Endodermal cell (in vitro differentiated cells): ENCODE data around the gene TMEM132A. TPM values are rescaled to one million over a fixed set of nuclear protein-coding genes. Genes with fewer than 3 reads are reported as not detected.

ENCODE experiments used
- DNase-seq: peaks from one replicate; pipeline ENCODE4 v3.0.0-alpha.2; 2017
- H3K27ac ChIP-seq: 2 replicates; pipeline ENCODE4 v1.5.1; 2013; ENCODE audit warnings: mild to moderate bottlenecking, low read depth, low read length, moderate library complexity
- H3K27me3 ChIP-seq: 2 replicates; pipeline ENCODE4 v1.6.1; 2013; ENCODE audit warnings: mild to moderate bottlenecking, low read length, moderate library complexity; ENCODE audit not compliant: insufficient read depth, control insufficient read depth, poor library complexity, severe bottlenecking
- H3K36me3 ChIP-seq: 2 replicates; pipeline ENCODE4 v1.7.0; 2013; ENCODE audit warnings: mild to moderate bottlenecking, low read length, moderate library complexity; ENCODE audit not compliant: control insufficient read depth, insufficient read depth
- H3K4me1 ChIP-seq: one replicate; pipeline ENCODE4 v1.7.0; 2013; ENCODE audit warnings: low read length; ENCODE audit not compliant: control insufficient read depth, insufficient read depth
- H3K4me3 ChIP-seq: 2 replicates; pipeline ENCODE4 v1.5.1; 2013; ENCODE audit warnings: mild to moderate bottlenecking, low read length, moderate library complexity
- H3K9ac ChIP-seq: 2 replicates; pipeline ENCODE4 v1.6.1; 2013; ENCODE audit warnings: mild to moderate bottlenecking, low read length, moderate library complexity; ENCODE audit not compliant: poor library complexity, severe bottlenecking; ENCODE audit errors: extremely low read depth
- H3K9me3 ChIP-seq: 2 replicates; pipeline ENCODE4 v1.6.1; 2013; ENCODE audit warnings: mild to moderate bottlenecking, low read length, moderate library complexity; ENCODE audit not compliant: control insufficient read depth
- H3K27ac Mint-ChIP-seq: 2 replicates; pipeline ENCODE4 v1.8.0; 2020; ENCODE audit warnings: mixed read lengths
- H3K27me3 Mint-ChIP-seq: 2 replicates; pipeline ENCODE4 v1.8.0; 2021; ENCODE audit warnings: mild to moderate bottlenecking, mixed read lengths; ENCODE audit not compliant: insufficient read depth
- H3K36me3 Mint-ChIP-seq: 2 replicates; pipeline ENCODE4 v1.8.0; 2020; ENCODE audit warnings: low read depth, mixed read lengths
- H3K4me1 Mint-ChIP-seq: 2 replicates; pipeline ENCODE4 v1.8.0; 2020; ENCODE audit warnings: mixed read lengths
- H3K4me3 Mint-ChIP-seq: 2 replicates; pipeline ENCODE4 v1.8.0; 2020; ENCODE audit warnings: mild to moderate bottlenecking, moderate library complexity, mixed read lengths
- H3K9me3 Mint-ChIP-seq: 2 replicates; pipeline ENCODE4 v1.8.0; 2020; ENCODE audit warnings: mild to moderate bottlenecking, mixed read lengths
- CTCF ChIP-seq: fragments of 200-600 bp; sonication (generic); conservative IDR thresholded peaks from 2 replicates; pipeline ENCODE4 v1.5.0; 2021; ENCODE audit warnings: antibody characterized with exemption, mild to moderate bottlenecking
- WGBS, 2 experiments: methylation state at CpG; one replicate each; pipeline versions ENCODE4 v1.1.5 to v1.1.7; 2013; ENCODE audit warnings: missing lambda C conversion rate in 2 of 2, mixed read lengths in 1 of 2; ENCODE audit not compliant: insufficient coverage in 1 of 2, insufficient read length in 1 of 2; 5-methylcytosine and 5-hydroxymethylcytosine counted together
- total RNA-seq, 2 donors: library from RNA; stranded (reverse); fragmentation: NEBNext Ultra II Directional in 1 of 2; extraction: Animal tissue kit (Norgen Biotek cat#: 25700) in 1 of 2; gene quantifications; 2 replicates in 1 of 2; 3 replicates in 1 of 2; pipeline ENCODE4 v1.2.1, GENCODE V29; 2021

TMEM132A gene
- total RNA-seq, 2 donors from 2014 or later, result 135 to 140 TPM

DNA sequence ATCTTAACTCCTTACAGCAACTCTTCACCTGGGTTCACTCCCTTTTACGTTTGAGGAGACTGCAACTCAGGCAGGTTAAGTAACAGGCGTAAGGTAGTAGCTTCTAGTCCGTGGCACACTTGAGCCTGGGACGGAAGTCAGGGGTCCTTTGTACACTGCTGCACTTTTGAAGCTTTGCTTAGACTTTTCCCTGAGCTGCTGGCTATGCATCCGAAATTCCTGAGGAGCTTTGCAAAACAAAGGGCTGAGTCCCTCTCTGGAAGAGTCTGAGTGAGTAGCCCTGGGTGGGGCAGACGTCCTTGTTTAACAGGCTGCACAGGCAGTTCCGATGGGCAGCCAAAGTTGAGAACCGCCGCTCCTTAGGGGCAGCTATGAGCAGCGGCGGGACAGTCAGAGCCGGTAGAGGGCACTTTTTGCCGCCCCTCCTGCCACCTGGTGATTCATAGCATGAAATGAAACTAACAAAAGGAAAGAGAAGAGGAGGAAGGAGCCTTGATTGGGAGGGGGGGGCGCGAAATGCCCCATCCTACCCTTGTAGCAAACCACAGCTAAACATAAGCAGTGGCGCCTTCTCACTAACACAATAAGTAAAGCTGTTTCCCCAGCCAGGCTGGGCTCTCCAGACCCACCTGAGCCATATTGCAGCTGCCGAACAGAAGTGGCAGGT lies 8.9 kb upstream of the TMEM132A start:
- H3K9me3 Mint-ChIP-seq, result no peaks in the 10 kb centered on the region
- H3K27ac Mint-ChIP-seq, result peak overlapping the region; percentile 88
- Histone ChIP-seq H3K4me1 (peaks cover 12% of the 10 kb centered on the region), H3K27me3 (peaks cover 1% of the 10 kb centered on the region), H3K36me3 (peaks cover 11% of the 10 kb centered on the region), H3K9me3 (no peaks in the 10 kb centered on the region), H3K9ac (peak overlapping the region; percentile 78), H3K4me3 (peak overlapping the region; percentile 92), H3K27ac (peak overlapping the region; percentile 56)
- peak; percentile 88 for DNase-seq
- peaks cover 12% of the 10 kb centered on the region for H3K36me3 Mint-ChIP-seq
- TF ChIP-seq CTCF, result peak; percentile 55
- peaks cover 49% of the 10 kb centered on the region for H3K4me1 Mint-ChIP-seq
- H3K27me3 Mint-ChIP-seq, result peaks cover 21% of the 10 kb centered on the region
- WGBS, 2 experiments, result 10 to 11% methylated on average over 15 of the region's 17 CpGs
- peak overlapping the region; percentile 84 for H3K4me3 Mint-ChIP-seq

DNA sequence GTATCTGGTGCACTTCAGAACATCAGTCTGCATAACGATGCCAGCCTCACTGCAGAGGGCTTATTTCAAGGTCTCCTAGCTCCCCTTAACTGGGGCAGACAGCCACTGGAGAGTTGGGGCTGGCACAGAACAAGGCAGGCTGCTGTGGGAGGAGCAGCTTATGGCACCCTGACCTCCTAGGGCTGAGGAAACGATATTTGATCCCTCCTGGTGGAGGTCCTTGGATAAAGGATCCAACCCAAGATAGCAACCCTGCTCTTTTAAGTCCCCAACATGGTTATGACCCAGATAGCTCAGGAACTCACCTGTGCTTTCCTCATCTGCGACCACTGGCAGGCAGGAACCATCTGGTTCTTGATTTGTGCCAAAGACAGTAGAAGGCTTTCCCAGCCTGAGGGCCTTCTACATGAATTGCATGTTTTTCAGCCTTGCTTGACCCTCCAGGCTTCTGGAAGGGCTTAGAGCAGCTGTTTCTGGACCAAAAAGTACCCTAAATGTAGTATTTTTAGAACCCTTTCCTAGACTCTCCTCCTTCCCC lies 7.5 kb upstream of the TMEM132A start:
- Histone ChIP-seq H3K27me3 (no peaks in the 10 kb centered on the region), H3K27ac (no peak overlapping the region), H3K36me3 (peaks cover 25% of the 10 kb centered on the region), H3K9me3 (no peaks in the 10 kb centered on the region), H3K4me3 (no peak overlapping the region), H3K4me1 (peaks cover 12% of the 10 kb centered on the region), H3K9ac (no peak overlapping the region)
- no peak for DNase-seq
- Mint-ChIP-seq H3K36me3 (peaks cover 26% of the 10 kb centered on the region), H3K4me3 (no peak overlapping the region), H3K27me3 (peaks cover 9% of the 10 kb centered on the region), H3K9me3 (no peaks in the 10 kb centered on the region), H3K4me1 (peaks cover 45% of the 10 kb centered on the region), H3K27ac (no peak overlapping the region)
- WGBS, 2 experiments, result 80 to 89% methylated on average over 3 of the region's 3 CpGs
- TF ChIP-seq CTCF, result no peak

- peaks cover 43% of the 10 kb centered on the region for H3K4me1 Mint-ChIP-seq
- Histone ChIP-seq H3K4me1 (peaks cover 12% of the 10 kb centered on the region), H3K9ac (no peak overlapping the region), H3K27ac (no peak overlapping the region), H3K4me3 (no peak overlapping the region), H3K27me3 (no peaks in the 10 kb centered on the region), H3K9me3 (no peaks in the 10 kb centered on the region), H3K36me3 (peaks cover 30% of the 10 kb centered on the region)
- TF ChIP-seq CTCF, result no peak
- no peak for DNase-seq
- H3K27me3 Mint-ChIP-seq, result peaks cover 5% of the 10 kb centered on the region
- no peaks in the 10 kb centered on the region for H3K9me3 Mint-ChIP-seq
- H3K36me3 Mint-ChIP-seq, result peaks cover 30% of the 10 kb centered on the region
- H3K27ac Mint-ChIP-seq, result no peak overlapping the region
- WGBS, 2 experiments, result 89 to 90% methylated on average over 1 of the region's 1 CpG
- no peak overlapping the region for H3K4me3 Mint-ChIP-seq
Measured at GRCh38 chr11:60917267-60917666, 7.0 kb upstream of the TMEM132A start.
